ENCODE data around the gene PRSS35.

GRCh38 chr6:83511266-83511665 is 1.1 kb upstream of the PRSS35 start:
- TF ChIP-seq POLR2A (IDR thresholded peaks at IDR 0.05) (no peak), POLR2AphosphoS5 (IDR thresholded peaks at IDR 0.05) (no peak), EP300 (IDR thresholded peaks at IDR 0.05) (no peak)
- TF ChIP-seq, protein P1, sequence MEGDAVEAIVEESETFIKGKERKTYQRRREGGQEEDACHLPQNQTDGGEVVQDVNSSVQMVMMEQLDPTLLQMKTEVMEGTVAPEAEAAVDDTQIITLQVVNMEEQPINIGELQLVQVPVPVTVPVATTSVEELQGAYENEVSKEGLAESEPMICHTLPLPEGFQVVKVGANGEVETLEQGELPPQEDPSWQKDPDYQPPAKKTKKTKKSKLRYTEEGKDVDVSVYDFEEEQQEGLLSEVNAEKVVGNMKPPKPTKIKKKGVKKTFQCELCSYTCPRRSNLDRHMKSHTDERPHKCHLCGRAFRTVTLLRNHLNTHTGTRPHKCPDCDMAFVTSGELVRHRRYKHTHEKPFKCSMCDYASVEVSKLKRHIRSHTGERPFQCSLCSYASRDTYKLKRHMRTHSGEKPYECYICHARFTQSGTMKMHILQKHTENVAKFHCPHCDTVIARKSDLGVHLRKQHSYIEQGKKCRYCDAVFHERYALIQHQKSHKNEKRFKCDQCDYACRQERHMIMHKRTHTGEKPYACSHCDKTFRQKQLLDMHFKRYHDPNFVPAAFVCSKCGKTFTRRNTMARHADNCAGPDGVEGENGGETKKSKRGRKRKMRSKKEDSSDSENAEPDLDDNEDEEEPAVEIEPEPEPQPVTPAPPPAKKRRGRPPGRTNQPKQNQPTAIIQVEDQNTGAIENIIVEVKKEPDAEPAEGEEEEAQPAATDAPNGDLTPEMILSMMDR (IDR thresholded peaks at IDR 0.05): no peak
